ENCODE measurements around the gene UBAP2L.

DNA sequence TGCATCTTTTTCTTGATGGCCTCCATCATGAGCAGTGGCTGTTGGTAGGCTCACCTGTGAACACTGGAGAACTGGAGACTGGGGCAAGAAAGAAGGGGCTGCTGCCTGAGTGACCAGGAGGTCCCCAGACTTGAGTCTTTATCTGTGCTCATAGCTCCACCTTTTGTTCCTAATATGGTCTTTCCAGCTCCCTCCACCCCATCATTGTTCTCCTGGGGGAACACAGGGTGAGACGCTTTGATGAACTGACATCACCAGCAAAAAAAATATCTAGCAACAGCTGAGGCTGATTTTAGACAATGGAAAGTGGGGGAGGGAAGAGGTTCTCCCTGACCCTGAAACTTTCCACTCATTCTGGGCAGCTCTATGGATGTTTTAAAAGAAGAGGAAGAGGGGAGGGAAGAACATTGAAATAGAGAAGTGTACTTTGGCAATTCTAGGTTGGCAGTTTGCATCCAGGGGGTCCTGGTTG, 28.7 kb upstream of the UBAP2L start, which contains the start of gene TPM3:
- TF ChIP-seq, protein P1, sequence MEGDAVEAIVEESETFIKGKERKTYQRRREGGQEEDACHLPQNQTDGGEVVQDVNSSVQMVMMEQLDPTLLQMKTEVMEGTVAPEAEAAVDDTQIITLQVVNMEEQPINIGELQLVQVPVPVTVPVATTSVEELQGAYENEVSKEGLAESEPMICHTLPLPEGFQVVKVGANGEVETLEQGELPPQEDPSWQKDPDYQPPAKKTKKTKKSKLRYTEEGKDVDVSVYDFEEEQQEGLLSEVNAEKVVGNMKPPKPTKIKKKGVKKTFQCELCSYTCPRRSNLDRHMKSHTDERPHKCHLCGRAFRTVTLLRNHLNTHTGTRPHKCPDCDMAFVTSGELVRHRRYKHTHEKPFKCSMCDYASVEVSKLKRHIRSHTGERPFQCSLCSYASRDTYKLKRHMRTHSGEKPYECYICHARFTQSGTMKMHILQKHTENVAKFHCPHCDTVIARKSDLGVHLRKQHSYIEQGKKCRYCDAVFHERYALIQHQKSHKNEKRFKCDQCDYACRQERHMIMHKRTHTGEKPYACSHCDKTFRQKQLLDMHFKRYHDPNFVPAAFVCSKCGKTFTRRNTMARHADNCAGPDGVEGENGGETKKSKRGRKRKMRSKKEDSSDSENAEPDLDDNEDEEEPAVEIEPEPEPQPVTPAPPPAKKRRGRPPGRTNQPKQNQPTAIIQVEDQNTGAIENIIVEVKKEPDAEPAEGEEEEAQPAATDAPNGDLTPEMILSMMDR (IDR thresholded peaks at IDR 0.05) = no peak
- no peak for TF ChIP-seq POLR2AphosphoS5 (IDR thresholded peaks at IDR 0.05)
- no peak for TF ChIP-seq POLR2A (IDR thresholded peaks at IDR 0.05)
